Right lobe of liver (tissue), 4 donors: ENCODE measurements around the gene SIRT2.

Experiments used
- POLR2A ChIP-seq: fragments of 450-650 bp; IDR thresholded peaks from one replicate; pipeline ENCODE4 v1.6.1; 2017; ENCODE audit warnings: antibody characterized with exemption, mild to moderate bottlenecking
- TF ChIP-seq, protein P1 (sequence below), 4 donors: fragments of 200-600 bp in 3 of 4; fragments of 450-650 bp in 1 of 4; IDR thresholded peaks; one replicate each; pipeline versions ENCODE4 v1.5.1 to v1.8.0; 2016 to 2022; ENCODE audit warnings: antibody characterized with exemption in 4 of 4, mild to moderate bottlenecking in 2 of 4
- donor health status: DM: no; HTN: no; CAD: no.
- donor health status: DM: no; HTN: no; CAD: no.
- donor health status: DM: no; HTN: yes; CAD: no.

GRCh38 chr19:38879400-38879751 lies 20.0 kb downstream of the SIRT2 start:
- TF ChIP-seq POLR2A = no peak
- TF ChIP-seq, protein P1, sequence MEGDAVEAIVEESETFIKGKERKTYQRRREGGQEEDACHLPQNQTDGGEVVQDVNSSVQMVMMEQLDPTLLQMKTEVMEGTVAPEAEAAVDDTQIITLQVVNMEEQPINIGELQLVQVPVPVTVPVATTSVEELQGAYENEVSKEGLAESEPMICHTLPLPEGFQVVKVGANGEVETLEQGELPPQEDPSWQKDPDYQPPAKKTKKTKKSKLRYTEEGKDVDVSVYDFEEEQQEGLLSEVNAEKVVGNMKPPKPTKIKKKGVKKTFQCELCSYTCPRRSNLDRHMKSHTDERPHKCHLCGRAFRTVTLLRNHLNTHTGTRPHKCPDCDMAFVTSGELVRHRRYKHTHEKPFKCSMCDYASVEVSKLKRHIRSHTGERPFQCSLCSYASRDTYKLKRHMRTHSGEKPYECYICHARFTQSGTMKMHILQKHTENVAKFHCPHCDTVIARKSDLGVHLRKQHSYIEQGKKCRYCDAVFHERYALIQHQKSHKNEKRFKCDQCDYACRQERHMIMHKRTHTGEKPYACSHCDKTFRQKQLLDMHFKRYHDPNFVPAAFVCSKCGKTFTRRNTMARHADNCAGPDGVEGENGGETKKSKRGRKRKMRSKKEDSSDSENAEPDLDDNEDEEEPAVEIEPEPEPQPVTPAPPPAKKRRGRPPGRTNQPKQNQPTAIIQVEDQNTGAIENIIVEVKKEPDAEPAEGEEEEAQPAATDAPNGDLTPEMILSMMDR (IDR thresholded peaks at IDR 0.05) = no peak
